GM21381 (cell line): ENCODE data around the gene TYW1B.
"Not testable (repeated sequence)": the region's sequence is repeated elsewhere in the genome, so short reads cannot be mapped to it uniquely, and the experiment has no call there.

ENCODE experiments used
- ATAC-seq: cut with Tn5 transposase; IDR thresholded peaks from one replicate; pipeline ENCODE4 v1.9.1; 2021; ENCODE audit warnings: mild to moderate bottlenecking, moderate library complexity; ENCODE audit not compliant: unreplicated experiment

The TYW1B gene

GRCh38 chr7:72705693-72706092, 122.3 kb downstream of the TYW1B start:
- not testable (repeated sequence) for ATAC-seq

GRCh38 chr7:72704894-72705293, 123.1 kb downstream of the TYW1B start:
- ATAC-seq: no peak

DNA sequence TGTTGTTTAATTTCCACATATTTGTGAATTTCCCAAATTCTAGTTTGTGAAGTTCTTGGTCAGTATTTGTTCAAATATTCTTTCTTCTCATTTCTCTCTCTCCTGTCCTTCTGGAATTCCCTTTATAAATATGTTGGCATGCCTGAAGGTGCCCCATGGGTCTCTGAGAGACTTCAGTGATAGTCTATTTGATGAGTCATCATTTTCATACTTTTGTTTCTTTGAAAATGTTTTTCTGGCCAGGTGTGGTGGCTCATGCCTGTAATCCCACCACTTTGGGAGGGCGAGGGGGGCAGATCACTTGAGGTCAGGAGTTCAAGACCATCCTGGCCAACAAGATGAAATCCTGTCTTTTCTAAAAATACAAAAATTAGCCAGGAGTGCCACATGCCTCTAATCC, 127.5 kb downstream of the TYW1B start:
- not testable (repeated sequence) for ATAC-seq

GRCh38 chr7:72697066-72697465, 130.9 kb downstream of the TYW1B start:
- ATAC-seq: not testable (repeated sequence)

GRCh38 chr7:72696643-72697042, 131.4 kb downstream of the TYW1B start:
- ATAC-seq: not testable (repeated sequence)

GRCh38 chr7:72695482-72695881, 132.5 kb downstream of the TYW1B start:
- not testable (repeated sequence) for ATAC-seq

DNA sequence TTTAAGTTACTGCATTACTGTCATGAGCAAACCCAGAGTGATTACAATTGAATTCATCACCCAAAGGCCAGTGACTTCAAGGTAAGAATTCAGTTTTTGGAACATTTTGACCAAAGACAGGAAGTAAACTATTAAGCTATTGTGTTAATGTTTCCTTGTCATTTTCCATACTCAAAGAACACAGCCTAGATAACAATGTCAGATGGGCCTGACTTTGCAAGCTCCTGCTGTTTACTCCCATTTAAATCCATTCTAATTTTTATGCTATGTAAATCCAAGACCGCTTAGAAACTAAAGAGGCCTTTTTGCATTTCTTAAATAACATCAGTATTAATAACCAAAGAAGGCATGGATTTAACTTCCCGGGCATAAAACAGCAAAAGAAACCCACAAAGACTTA, 136.6 kb downstream of the TYW1B start:
- not testable (repeated sequence) for ATAC-seq

DNA sequence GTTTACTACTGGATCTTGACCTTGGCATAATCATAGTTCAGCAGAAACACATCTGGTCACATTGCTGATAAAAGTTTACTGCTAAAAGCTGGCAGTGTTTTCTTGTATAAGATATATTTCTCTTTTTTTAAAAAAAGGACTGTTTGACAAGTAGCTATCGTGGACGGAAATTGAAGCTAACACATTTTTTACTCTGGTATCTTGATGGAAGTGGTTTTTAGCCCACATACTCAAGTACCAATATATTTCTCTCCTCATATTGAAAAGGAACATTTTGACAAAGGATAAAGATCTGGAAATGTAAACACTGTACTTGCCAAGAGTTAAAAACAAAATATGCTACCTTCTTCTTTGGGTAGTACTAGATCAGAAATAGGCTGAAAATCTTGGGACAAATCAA, 137.8 kb downstream of the TYW1B start:
- ATAC-seq: not testable (repeated sequence)

DNA sequence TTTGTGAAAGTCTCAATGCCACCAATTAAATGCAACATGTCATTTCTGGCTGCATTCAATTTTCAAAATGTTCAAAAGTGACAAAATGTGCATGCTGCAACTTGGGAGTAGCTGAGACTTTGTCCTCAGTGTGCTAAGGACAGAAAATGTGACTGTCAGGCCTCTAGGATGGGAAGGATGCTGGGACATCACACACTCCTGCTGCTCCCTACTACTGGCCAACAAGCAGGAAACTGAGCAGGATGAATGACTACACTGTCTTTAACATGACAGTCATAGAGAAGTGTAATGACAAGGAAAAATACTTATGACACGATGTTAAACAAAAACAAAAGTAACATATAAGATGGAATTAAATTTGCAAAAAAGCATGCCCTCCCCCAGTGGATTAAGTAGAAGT, 138.7 kb downstream of the TYW1B start:
- not testable (repeated sequence) for ATAC-seq

GRCh38 chr7:72681211-72681610, 146.8 kb downstream of the TYW1B start:
- ATAC-seq: not testable (repeated sequence)

- not testable (repeated sequence) for ATAC-seq
Observed at GRCh38 chr7:72676880-72677279, 151.1 kb downstream of the TYW1B start.

DNA sequence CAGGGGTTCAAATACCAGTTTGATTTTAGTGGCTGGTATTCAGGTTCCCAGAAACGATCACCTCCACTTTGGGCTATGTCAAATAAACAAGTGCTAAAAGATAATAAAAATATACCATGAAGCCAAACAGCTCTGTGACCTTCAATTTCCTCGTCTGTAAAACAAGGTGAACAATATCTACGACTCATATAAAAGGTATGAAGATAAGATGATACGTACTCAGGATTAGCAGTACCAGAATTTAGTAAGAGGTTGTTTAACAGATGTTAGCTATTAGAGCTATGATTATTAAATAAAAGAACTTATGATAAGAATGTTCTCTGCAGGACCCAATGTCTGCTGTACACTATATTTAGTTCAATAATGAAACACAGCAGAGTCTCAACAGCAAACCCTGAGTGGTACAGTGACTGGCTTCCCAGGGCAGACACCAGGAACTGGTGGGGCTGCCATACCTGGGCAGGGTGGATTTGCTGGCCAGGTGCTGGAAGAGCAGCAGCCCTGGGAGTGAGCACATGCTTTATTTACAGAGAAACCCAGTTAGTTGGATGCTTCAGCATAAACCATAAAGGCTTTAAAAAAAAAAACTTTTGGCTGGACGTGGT, 151.8 kb downstream of the TYW1B start:
- ATAC-seq: not testable (repeated sequence)

DNA sequence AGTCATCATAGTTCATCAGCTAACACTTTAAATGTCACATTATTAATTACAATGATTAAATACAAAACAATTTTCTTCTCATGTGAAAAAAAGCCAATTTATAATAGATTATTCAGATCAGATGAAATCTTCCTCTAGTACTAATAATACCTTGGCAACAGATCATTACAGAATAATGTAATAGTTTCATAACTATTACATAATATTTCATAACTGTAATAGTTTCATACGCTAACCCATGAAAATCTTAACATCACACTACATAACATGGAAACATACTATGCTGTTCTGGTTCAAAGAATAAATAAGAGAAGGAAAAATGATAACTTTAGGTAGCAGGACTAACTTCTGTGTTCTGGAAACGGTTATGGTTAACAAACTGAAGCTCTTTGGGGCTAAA, 152.3 kb downstream of the TYW1B start:
- ATAC-seq: not testable (repeated sequence)

DNA sequence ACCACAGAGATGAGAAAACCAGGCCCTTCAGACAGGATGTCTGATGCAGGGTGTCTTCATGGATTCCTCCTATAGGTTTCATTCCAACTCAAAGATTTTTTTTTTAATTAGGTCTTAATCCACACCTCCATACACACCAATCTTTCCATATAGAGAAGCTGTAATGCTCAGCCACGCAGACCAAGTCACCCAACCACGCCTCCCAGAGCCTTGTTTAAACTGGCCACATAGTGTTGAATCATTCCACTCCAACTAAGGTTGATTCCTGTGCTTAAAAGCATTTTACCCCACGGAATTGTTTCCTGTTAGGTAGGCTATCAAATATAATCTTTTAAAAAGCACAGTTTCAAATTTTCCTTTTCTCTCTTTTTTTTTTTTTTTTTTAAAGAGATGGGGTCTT, 153.6 kb downstream of the TYW1B start:
- ATAC-seq: no peak

DNA sequence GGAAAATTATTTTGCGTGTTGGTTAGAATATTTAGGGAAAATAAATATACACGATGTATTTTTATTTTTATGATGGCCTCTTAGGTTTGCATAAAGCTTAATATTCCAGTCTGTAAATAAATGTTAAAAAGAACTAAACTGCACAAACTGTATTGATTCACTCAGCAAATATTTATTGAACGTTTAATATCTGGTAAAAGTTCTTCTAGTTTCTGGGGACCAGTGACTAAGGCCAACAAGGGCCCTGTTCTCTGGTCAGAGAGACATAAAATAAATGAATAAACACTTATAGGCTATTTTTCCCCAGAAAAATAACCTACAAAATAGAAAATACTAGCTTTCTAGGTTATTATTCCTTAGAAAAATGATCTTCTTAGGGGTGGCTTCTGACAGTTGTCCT, 157.2 kb downstream of the TYW1B start:
- ATAC-seq: not testable (repeated sequence)

DNA sequence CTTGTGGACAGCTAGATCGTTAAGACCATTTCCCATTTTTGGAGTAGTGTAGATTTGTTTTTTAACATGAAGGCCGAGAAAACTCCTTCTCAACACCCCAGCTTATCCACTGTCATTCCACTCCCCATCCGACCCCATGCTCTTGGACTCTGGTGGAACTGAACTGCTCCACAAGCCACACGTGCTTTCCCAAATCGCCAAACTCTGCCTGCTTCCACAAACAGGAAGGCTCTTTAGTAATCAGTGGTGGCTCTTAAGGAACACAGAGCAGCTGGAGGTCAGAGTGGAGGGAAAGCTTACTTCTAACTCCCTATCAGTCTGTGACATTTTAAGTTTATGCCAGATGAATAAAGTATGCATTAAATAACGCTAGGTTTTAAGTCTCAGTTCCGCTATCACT, 159.6 kb downstream of the TYW1B start:
- not testable (repeated sequence) for ATAC-seq

- not testable (repeated sequence) for ATAC-seq
Observed at GRCh38 chr7:72667049-72667448, 161.0 kb downstream of the TYW1B start.

DNA sequence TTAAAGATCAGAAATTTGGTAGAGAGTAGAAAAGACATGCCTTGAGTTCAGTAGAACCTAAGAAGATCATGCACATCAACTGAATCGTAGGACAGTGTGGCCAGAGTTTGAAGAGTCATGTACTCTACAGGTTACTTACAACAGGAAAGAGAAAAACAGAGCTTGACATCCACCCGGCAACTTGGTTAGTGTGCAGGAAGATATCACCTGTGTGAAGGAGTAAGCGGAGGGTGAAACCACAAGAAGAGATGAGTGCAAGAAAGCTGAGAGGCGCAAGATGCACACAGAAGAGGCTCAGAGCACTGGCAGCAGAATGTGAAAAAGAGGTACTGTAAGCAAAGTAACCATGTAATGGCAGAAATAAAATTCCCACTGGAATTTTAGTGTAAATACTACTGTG, 179.4 kb downstream of the TYW1B start:
- not testable (repeated sequence) for ATAC-seq

GRCh38 chr7:72643708-72644107, 184.3 kb downstream of the TYW1B start:
- ATAC-seq: not testable (repeated sequence)

- ATAC-seq: not testable (repeated sequence)
Observed at GRCh38 chr7:72641485-72642248, 186.3 kb downstream of the TYW1B start.

- ATAC-seq: peak; percentile 52
Observed at GRCh38 chr7:72640740-72641139, 187.3 kb downstream of the TYW1B start.

GRCh38 chr7:72635273-72635908, 192.6 kb downstream of the TYW1B start:
- ATAC-seq: not testable (repeated sequence)
